22Rv1 (cell line): ENCODE data around the gene PSKH1.

ENCODE experiments used
- H3K27ac ChIP-seq: fragments of 450-650 bp; 2 replicates; pipeline ENCODE4 v1.5.1; 2017
- CTCF ChIP-seq: fragments of 450-650 bp; IDR thresholded peaks from 2 replicates; pipeline ENCODE4 v1.5.1; 2017; ENCODE audit warnings: mild to moderate bottlenecking
- ZFX ChIP-seq: fragments of 450-650 bp; IDR thresholded peaks from 2 replicates; pipeline ENCODE4 v1.6.1; 2017; ENCODE audit warnings: antibody characterized with exemption, borderline replicate concordance

Gene PSKH1

GRCh38 chr16:67943619-67944504 lies 50.8 kb downstream of the PSKH1 start, which contains the start of gene LCAT:
Gene LCAT, minus strand, starts transcription at chr16:67944120. Its CDS starts 19 bp downstream, at chr16:67944101.
- TF ChIP-seq CTCF (no peak), ZFX (no peak)
- no peak within 1 kb of the TSS for H3K27ac ChIP-seq

DNA sequence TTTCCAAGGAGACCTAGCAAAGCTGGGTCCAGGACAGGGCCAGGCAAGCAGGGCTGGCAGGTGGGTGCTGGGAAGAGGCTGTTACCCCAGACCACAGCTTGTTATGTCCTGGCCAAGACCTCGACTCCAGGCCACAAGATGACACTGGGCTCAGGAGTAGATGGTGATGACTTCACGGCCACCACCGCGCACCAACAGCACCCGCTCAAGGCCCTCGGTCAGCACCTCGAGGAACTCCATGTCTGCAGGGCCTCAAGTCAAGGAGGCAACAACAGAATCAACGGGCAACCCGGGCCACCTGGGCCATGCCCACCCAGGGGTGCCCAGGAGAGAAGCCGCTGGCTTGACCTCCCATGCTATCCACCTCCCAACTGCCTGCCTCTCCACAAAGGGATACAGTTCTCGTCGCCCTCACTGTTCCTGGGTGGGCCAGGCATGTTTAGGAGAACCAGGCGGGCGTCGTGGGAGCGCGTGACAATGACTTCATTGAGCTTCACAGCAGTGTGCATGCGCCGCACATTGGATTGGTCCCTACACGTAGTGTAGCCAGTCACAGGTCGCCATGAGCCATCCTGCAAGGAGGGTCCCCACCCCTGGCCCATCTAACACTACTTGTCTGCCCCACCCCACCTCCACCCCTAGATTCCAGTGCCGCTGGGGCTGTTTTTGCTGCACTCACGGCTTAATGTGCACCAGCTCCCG lies 51.8 kb downstream of the PSKH1 start:
- no peak for TF ChIP-seq ZFX
- TF ChIP-seq CTCF: no peak
- no peak overlapping the region for H3K27ac ChIP-seq

DNA sequence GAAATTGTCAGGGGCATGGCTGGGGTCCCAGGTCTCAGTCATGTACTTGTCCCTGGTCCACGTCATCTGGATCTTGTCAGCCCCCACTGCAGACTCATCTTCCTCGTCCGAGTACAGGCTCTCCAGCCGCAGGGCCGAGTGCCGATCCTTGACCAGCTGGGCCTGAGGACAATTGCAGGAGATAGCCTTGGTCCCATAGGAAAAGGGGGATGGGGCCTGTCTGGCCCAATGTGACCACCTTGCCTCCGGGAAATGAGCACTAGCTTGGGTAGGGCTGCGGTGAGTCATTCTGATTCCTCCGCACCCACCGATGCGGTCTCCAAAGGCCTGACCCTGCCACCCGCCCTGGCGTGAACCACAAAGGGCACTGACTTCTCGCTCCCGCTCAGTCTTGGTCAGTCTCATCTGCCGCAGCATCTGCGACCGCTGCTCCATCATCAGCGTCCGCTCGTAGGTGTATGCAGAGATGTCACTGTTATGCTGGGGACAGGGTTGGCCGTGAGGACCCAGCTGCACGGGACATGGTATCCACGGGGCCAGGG lies 52.4 kb downstream of the PSKH1 start:
- no peak overlapping the region for H3K27ac ChIP-seq
- TF ChIP-seq CTCF: no peak
- no peak for TF ChIP-seq ZFX

- H3K27ac ChIP-seq: no peak overlapping the region
- no peak for TF ChIP-seq CTCF
- TF ChIP-seq ZFX: no peak
Observed at GRCh38 chr16:67946128-67946569, 53.1 kb downstream of the PSKH1 start.

DNA sequence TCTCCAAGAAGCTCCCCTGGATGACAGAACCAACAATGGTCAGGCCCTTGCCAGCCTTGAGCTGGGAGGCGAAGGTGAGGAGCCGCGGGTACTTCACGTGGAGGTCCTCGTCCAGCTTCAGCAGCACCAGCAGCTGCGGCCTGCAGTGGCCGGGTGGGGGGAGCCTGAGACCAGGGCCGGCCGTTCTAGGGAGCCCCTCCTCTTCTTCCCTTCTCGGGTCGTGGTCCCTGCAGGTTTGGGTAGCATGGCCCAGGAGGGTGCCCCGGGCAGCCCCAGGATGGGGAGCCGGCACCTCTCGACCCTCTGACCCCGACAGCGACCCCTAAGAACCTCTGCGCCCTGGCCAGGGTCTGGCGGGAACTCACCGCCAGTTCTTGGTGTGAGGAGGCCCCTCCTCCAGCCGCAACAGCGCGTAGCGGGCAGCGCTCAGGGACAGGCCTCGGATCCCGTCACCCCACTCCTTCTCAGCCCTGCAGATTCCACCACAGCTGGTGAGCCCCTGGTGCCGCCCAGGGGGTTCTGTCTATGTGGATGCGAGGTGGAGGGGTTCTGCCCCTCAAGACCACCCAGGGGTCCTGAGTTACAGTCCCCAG lies 54.0 kb downstream of the PSKH1 start:
- TF ChIP-seq CTCF (0 out of 2 replicates have a peak, but pooled peaks have one; percentile 4), ZFX (no peak)
- H3K27ac ChIP-seq: no peak overlapping the region

GRCh38 chr16:67948015-67948414 lies 55.0 kb downstream of the PSKH1 start:
- H3K27ac ChIP-seq: no peak overlapping the region
- TF ChIP-seq ZFX (no peak), CTCF (no peak)
